ENCODE measurements around the gene RPS2.

GRCh38 chr16:2013527-2013926, 48.9 kb upstream of the RPS2 start:
- TF ChIP-seq JUN (CRISPR knock-in tag; IDR thresholded peaks at IDR 0.05) (no peak), ATF3 (CRISPR knock-in tag; conservative IDR thresholded peaks at IDR 0.05) (no peak), ZNF138 (CRISPR knock-in tag; conservative IDR thresholded peaks at IDR 0.05) (no peak), ATF1 (CRISPR knock-in tag; IDR thresholded peaks at IDR 0.05) (no peak), E2F4 (CRISPR knock-in tag; IDR thresholded peaks at IDR 0.05; ENCODE audit: borderline replicate concordance, low read depth) (no peak), ZNF121 (CRISPR knock-in tag; IDR thresholded peaks at IDR 0.05) (no peak), IRF1 (CRISPR knock-in tag; IDR thresholded peaks at IDR 0.05) (no peak), FOXK1 (CRISPR knock-in tag; IDR thresholded peaks at IDR 0.05) (no peak), TEAD4 (CRISPR knock-in tag; IDR thresholded peaks at IDR 0.05) (no peak)
- TF ChIP-seq, protein P1, sequence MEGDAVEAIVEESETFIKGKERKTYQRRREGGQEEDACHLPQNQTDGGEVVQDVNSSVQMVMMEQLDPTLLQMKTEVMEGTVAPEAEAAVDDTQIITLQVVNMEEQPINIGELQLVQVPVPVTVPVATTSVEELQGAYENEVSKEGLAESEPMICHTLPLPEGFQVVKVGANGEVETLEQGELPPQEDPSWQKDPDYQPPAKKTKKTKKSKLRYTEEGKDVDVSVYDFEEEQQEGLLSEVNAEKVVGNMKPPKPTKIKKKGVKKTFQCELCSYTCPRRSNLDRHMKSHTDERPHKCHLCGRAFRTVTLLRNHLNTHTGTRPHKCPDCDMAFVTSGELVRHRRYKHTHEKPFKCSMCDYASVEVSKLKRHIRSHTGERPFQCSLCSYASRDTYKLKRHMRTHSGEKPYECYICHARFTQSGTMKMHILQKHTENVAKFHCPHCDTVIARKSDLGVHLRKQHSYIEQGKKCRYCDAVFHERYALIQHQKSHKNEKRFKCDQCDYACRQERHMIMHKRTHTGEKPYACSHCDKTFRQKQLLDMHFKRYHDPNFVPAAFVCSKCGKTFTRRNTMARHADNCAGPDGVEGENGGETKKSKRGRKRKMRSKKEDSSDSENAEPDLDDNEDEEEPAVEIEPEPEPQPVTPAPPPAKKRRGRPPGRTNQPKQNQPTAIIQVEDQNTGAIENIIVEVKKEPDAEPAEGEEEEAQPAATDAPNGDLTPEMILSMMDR (IDR thresholded peaks at IDR 0.05) = no peak
- TF ChIP-seq, protein P2, sequence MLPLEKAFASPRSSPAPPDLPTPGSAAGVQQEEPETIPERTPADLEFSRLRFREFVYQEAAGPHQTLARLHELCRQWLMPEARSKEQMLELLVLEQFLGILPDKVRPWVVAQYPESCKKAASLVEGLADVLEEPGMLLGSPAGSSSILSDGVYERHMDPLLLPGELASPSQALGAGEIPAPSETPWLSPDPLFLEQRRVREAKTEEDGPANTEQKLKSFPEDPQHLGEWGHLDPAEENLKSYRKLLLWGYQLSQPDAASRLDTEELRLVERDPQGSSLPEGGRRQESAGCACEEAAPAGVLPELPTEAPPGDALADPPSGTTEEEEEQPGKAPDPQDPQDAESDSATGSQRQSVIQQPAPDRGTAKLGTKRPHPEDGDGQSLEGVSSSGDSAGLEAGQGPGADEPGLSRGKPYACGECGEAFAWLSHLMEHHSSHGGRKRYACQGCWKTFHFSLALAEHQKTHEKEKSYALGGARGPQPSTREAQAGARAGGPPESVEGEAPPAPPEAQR (CRISPR knock-in tag; IDR thresholded peaks at IDR 0.05) = no peak
- TF ChIP-seq, protein P3, sequence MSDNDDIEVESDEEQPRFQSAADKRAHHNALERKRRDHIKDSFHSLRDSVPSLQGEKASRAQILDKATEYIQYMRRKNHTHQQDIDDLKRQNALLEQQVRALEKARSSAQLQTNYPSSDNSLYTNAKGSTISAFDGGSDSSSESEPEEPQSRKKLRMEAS (CRISPR knock-in tag; IDR thresholded peaks at IDR 0.05) = no peak
- TF ChIP-seq, protein P4, sequence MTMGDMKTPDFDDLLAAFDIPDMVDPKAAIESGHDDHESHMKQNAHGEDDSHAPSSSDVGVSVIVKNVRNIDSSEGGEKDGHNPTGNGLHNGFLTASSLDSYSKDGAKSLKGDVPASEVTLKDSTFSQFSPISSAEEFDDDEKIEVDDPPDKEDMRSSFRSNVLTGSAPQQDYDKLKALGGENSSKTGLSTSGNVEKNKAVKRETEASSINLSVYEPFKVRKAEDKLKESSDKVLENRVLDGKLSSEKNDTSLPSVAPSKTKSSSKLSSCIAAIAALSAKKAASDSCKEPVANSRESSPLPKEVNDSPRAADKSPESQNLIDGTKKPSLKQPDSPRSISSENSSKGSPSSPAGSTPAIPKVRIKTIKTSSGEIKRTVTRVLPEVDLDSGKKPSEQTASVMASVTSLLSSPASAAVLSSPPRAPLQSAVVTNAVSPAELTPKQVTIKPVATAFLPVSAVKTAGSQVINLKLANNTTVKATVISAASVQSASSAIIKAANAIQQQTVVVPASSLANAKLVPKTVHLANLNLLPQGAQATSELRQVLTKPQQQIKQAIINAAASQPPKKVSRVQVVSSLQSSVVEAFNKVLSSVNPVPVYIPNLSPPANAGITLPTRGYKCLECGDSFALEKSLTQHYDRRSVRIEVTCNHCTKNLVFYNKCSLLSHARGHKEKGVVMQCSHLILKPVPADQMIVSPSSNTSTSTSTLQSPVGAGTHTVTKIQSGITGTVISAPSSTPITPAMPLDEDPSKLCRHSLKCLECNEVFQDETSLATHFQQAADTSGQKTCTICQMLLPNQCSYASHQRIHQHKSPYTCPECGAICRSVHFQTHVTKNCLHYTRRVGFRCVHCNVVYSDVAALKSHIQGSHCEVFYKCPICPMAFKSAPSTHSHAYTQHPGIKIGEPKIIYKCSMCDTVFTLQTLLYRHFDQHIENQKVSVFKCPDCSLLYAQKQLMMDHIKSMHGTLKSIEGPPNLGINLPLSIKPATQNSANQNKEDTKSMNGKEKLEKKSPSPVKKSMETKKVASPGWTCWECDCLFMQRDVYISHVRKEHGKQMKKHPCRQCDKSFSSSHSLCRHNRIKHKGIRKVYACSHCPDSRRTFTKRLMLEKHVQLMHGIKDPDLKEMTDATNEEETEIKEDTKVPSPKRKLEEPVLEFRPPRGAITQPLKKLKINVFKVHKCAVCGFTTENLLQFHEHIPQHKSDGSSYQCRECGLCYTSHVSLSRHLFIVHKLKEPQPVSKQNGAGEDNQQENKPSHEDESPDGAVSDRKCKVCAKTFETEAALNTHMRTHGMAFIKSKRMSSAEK (CRISPR knock-in tag; IDR thresholded peaks at IDR 0.05; ENCODE audit: borderline replicate concordance) = no peak
